MM.1S (cell line): ENCODE results near the gene PCDH7.

Experiments
- DNase-seq: peaks from one replicate; pipeline ENCODE4 v3.0.0-alpha.2; 2015
- H2AFZ ChIP-seq: fragments of 300-600 bp; sonication (generic); 2 replicates; pipeline ENCODE4 v1.6.0; 2016; ENCODE audit warnings: antibody characterized with exemption, low read length
- H3F3A ChIP-seq: fragments of 300-600 bp; sonication (generic); 2 replicates; pipeline ENCODE4 v1.6.1; 2016; ENCODE audit warnings: mild to moderate bottlenecking, antibody characterized with exemption, low read length, moderate library complexity, mixed read lengths; ENCODE audit not compliant: insufficient read depth
- H3K27ac ChIP-seq: fragments of 300-600 bp; sonication (generic); 2 replicates; pipeline ENCODE4 v1.5.1; 2016; ENCODE audit warnings: mild to moderate bottlenecking, low read length
- H3K27me3 ChIP-seq: fragments of 300-600 bp; sonication (generic); replicated peaks from 2 replicates; pipeline ENCODE4 v1.6.0; 2016; ENCODE audit warnings: low read length; ENCODE audit not compliant: insufficient read depth
- H3K36me3 ChIP-seq: fragments of 300-600 bp; sonication (generic); replicated peaks from 2 replicates; pipeline ENCODE4 v1.6.1; 2016; ENCODE audit warnings: mild to moderate bottlenecking, low read length, mixed read lengths; ENCODE audit not compliant: insufficient read depth
- H3K4me1 ChIP-seq: fragments of 300-600 bp; sonication (generic); 2 replicates; pipeline ENCODE4 v1.6.1; 2016; ENCODE audit warnings: low read length, mixed read lengths
- H3K4me2 ChIP-seq: fragments of 300-600 bp; sonication (generic); 2 replicates; pipeline ENCODE4 v1.6.0; 2016; ENCODE audit warnings: low read depth, low read length
- H3K4me3 ChIP-seq: fragments of 300-600 bp; sonication (generic); 2 replicates; pipeline ENCODE4 v1.5.1; 2016; ENCODE audit warnings: low read length, mixed read lengths
- H3K79me2 ChIP-seq: fragments of 300-600 bp; sonication (generic); 2 replicates; pipeline ENCODE4 v1.6.1; 2016; ENCODE audit warnings: mixed run types, low read length, mixed read lengths
- H3K9ac ChIP-seq: fragments of 300-600 bp; sonication (generic); 2 replicates; pipeline ENCODE4 v1.6.1; 2016; ENCODE audit warnings: low read length, mixed read lengths
- H3K9me2 ChIP-seq: fragments of 300-600 bp; sonication (generic); replicated peaks from 2 replicates; pipeline ENCODE4 v1.6.1; 2016; ENCODE audit warnings: mild to moderate bottlenecking, low read length, mixed read lengths; ENCODE audit not compliant: insufficient read depth
- H3K9me3 ChIP-seq: fragments of 300-600 bp; sonication (generic); replicated peaks from 2 replicates; pipeline ENCODE4 v1.6.1; 2016; ENCODE audit warnings: mild to moderate bottlenecking, low read length, mixed read lengths; ENCODE audit not compliant: insufficient read depth
- H4K20me1 ChIP-seq: fragments of 300-600 bp; sonication (generic); 2 replicates; pipeline ENCODE4 v1.6.1; 2016; ENCODE audit warnings: mild to moderate bottlenecking, low read length, moderate library complexity, mixed read lengths; ENCODE audit not compliant: insufficient read depth
- EZH2 ChIP-seq: fragments of 300-600 bp; sonication (generic); optimal IDR thresholded peaks from 2 replicates; pipeline ENCODE3; 2017; ENCODE audit warnings: low read depth, mild to moderate bottlenecking, antibody characterized with exemption, low read length, mixed read lengths
- EZH2phosphoT487 ChIP-seq: fragments of 300-600 bp; sonication (generic); IDR thresholded peaks from 2 replicates; pipeline ENCODE4 v1.6.1; 2018; ENCODE audit warnings: antibody characterized with exemption, low read length
- TF ChIP-seq, protein P1 (sequence below): fragments of 300-600 bp; sonication (generic); IDR thresholded peaks from 2 replicates; pipeline ENCODE4 v1.5.1; 2016; ENCODE audit warnings: antibody characterized with exemption, low read length, mixed read lengths

PCDH7 gene

DNA sequence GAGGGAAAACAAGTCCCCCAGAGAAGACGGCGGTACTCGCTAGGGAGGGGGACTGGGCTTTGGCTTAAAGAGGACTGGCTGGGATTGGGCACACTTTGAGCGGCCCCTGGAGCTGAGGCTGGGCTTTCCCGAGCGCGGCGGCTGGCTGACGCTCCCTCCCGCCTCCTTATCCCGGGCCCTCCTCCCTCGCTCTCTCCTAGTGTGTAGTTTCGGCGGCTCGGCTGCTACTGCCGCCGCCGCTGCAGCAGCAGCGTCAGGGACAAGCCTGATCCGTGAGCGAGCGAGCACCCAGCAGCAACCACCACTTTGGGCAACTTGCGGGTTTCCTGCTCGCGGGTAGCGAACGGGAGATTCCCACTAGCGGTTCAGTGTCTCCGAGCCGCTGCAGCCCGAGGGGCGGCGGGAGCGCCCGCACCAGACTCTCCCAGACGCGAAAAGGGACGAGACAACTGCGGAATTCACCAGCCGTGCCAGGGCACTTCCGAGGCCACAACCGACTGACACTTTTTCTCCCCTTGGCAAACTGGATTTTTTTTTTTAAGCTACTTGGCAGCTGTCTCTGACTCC, 632 bp upstream of the PCDH7 start:
- TF ChIP-seq, protein P1, sequence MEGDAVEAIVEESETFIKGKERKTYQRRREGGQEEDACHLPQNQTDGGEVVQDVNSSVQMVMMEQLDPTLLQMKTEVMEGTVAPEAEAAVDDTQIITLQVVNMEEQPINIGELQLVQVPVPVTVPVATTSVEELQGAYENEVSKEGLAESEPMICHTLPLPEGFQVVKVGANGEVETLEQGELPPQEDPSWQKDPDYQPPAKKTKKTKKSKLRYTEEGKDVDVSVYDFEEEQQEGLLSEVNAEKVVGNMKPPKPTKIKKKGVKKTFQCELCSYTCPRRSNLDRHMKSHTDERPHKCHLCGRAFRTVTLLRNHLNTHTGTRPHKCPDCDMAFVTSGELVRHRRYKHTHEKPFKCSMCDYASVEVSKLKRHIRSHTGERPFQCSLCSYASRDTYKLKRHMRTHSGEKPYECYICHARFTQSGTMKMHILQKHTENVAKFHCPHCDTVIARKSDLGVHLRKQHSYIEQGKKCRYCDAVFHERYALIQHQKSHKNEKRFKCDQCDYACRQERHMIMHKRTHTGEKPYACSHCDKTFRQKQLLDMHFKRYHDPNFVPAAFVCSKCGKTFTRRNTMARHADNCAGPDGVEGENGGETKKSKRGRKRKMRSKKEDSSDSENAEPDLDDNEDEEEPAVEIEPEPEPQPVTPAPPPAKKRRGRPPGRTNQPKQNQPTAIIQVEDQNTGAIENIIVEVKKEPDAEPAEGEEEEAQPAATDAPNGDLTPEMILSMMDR: no peak
- TF ChIP-seq EZH2phosphoT487 (no peak), EZH2 (no peak)
- 0 out of 2 replicates have a peak overlapping the region, but pooled peaks have one; percentile 51 for H2AFZ ChIP-seq
- H3K27ac ChIP-seq: no peak overlapping the region
- peaks cover 6% of the 10 kb centered on the region; the same call in 1 of the 2 replicates for H3K4me1 ChIP-seq
- H3K36me3 ChIP-seq: no peaks in the 10 kb centered on the region
- peak overlapping the region; percentile 61 for H3K4me3 ChIP-seq
- H3K9ac ChIP-seq: no peak overlapping the region
- no peaks in the 10 kb centered on the region for H3K27me3 ChIP-seq
- no peak for DNase-seq
- H4K20me1 ChIP-seq: no peaks in the 10 kb centered on the region
- peaks cover 8% of the 10 kb centered on the region; the same call in 1 of the 2 replicates for H3F3A ChIP-seq
- H3K79me2 ChIP-seq: no peaks in the 10 kb centered on the region
- H3K9me3 ChIP-seq: no peaks in the 10 kb centered on the region
- H3K4me2 ChIP-seq: peak overlapping the region; percentile 88
- H3K9me2 ChIP-seq: no peaks in the 10 kb centered on the region

DNA sequence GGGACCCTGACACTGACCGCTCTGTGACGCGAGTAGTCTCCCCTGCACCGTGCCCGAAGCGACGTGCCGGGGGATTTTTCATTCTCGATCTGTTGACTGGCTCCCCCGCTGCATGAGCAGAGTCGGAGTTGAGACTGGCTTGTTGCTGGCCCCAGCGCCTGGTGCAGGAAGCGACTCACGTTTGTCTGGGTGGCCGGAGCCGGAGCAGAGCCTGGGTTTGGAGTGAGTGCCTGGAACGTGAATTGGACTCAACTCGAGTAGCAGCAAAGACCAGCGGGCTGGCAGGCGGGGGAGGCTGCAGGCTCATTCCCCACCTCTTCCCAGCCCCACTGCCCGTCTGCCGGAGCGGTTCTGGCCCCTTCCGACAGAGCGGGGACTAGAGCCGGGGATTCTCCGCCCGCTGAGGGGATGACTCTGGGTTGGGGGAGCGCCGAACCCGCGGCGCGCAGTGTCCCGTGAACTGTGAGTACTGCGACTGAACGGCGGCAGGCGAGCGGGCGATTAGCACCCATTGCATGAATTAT, 554 bp downstream of the PCDH7 start:
- H3K4me1 ChIP-seq: peaks cover 4% of the 10 kb centered on the region; the same call in 1 of the 2 replicates
- peaks cover 8% of the 10 kb centered on the region; the same call in 1 of the 2 replicates for H3F3A ChIP-seq
- no peaks in the 10 kb centered on the region for H4K20me1 ChIP-seq
- H3K4me3 ChIP-seq: no peak overlapping the region
- no peaks in the 10 kb centered on the region for H3K27me3 ChIP-seq
- 0 out of 2 replicates have a peak, but pooled peaks cover 3% of the 10 kb centered on the region for H3K9me3 ChIP-seq
- no peak overlapping the region for H3K9ac ChIP-seq
- H2AFZ ChIP-seq: no peak overlapping the region
- no peaks in the 10 kb centered on the region for H3K36me3 ChIP-seq
- no peak for TF ChIP-seq EZH2
- TF ChIP-seq, protein P1: no peak
- TF ChIP-seq EZH2phosphoT487: no peak
- DNase-seq: no peak
- no peak overlapping the region for H3K4me2 ChIP-seq
- no peaks in the 10 kb centered on the region for H3K79me2 ChIP-seq
- H3K27ac ChIP-seq: no peak overlapping the region
- no peaks in the 10 kb centered on the region for H3K9me2 ChIP-seq

DNA sequence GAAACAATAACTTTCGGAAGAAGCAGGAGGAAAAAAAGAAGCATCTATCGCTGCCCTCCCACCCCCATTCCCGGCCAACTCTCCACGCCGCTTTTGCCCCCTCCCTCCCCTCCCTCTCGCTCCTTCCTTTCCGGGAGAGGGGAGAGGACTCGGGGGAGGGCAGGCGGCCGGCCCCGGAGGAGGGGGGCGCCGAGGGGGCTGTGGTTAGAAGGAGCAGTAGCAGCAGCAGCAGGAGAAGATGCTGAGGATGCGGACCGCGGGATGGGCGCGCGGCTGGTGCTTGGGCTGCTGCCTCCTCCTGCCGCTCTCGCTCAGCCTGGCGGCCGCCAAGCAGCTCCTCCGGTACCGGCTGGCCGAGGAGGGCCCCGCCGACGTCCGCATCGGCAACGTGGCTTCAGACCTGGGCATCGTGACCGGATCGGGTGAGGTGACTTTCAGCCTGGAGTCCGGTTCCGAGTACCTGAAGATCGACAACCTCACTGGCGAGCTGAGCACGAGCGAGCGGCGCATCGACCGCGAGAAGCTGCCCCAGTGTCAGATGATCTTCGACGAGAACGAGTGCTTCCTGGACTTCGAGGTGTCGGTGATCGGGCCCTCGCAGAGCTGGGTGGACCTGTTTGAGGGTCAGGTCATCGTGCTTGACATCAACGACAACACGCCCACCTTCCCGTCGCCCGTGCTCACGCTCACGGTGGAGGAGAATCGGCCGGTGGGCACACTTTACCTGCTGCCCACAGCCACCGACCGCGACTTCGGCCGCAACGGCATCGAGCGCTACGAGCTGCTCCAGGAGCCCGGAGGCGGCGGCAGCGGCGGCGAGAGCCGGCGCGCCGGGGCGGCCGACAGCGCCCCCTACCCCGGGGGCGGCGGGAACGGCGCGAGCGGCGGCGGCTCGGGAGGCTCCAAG, 1.3 kb downstream of the PCDH7 start:
- 0 out of 2 replicates have a peak, but pooled peaks cover 3% of the 10 kb centered on the region for H3K9me3 ChIP-seq
- no peak overlapping the region for H3K4me2 ChIP-seq
- no peak for DNase-seq
- no peak overlapping the region for H3K9ac ChIP-seq
- no peaks in the 10 kb centered on the region for H3K9me2 ChIP-seq
- peaks cover 3% of the 10 kb centered on the region; the same call in 1 of the 2 replicates for H3K4me1 ChIP-seq
- H3K27ac ChIP-seq: no peak overlapping the region
- no peak overlapping the region for H2AFZ ChIP-seq
- no peaks in the 10 kb centered on the region for H3K27me3 ChIP-seq
- no peaks in the 10 kb centered on the region for H4K20me1 ChIP-seq
- TF ChIP-seq EZH2phosphoT487 (no peak), EZH2 (no peak)
- TF ChIP-seq, protein P1: no peak
- H3K4me3 ChIP-seq: no peak overlapping the region
- H3F3A ChIP-seq: peaks cover 6% of the 10 kb centered on the region; the same call in 1 of the 2 replicates
- H3K79me2 ChIP-seq: no peaks in the 10 kb centered on the region
- no peaks in the 10 kb centered on the region for H3K36me3 ChIP-seq
